PC-9 (cell line): ENCODE data around the gene BCKDHA. TPM values are rescaled to one million over a fixed set of nuclear protein-coding genes. Genes with fewer than 3 reads are reported as not detected.
"Not testable (repeated sequence)": the region's sequence is repeated elsewhere in the genome, so short reads cannot be mapped to it uniquely, and the experiment has no call there.

ENCODE experiments used
- BruUV-seq: library from RNA; stranded (reverse); fragments of 400-500 nt; replicated peaks from 2 replicates; lab custom pipeline; 2021; lab: Mats Ljungman, UMichigan
- CTCF ChIA-PET: fragments of 300-600 bp; sonication (Branson Sonifier 250); formaldehyde crosslinking; loops from one replicate; lab custom pipeline; 2022; ENCODE audit warnings: antibody characterized with exemption; lab: Charles Lee
- POLR2A ChIA-PET: fragments of 300-600 bp; sonication (Branson Sonifier 250); formaldehyde crosslinking; loops from one replicate; lab custom pipeline; 2022; ENCODE audit warnings: antibody characterized with exemption; ENCODE audit not compliant: unreplicated experiment; lab: Charles Lee
- DNase-seq, 2 experiments: peaks; one replicate each; pipeline versions ENCODE4 v3.0.0 to v3.0.0-alpha.2; 2015 to 2022; ENCODE audit warnings: mixed read lengths in 1 of 2
- H2AFZ ChIP-seq: fragments of 200-600 bp; sonication (generic); 2 replicates; pipeline ENCODE4 v1.8.1; 2017; ENCODE audit warnings: antibody characterized with exemption
- H3F3A ChIP-seq: fragments of 200-600 bp; sonication (generic); 2 replicates; pipeline ENCODE4 v1.8.1; 2017; ENCODE audit warnings: antibody characterized with exemption, mild to moderate bottlenecking, low read depth; ENCODE audit not compliant: insufficient read depth
- H3K27ac ChIP-seq: fragments of 200-600 bp; sonication (generic); 2 replicates; pipeline ENCODE4 v1.6.1; 2016; ENCODE audit warnings: mixed run types
- H3K27me3 ChIP-seq: fragments of 200-600 bp; sonication (generic); 2 replicates; pipeline ENCODE4 v1.6.1; 2016; ENCODE audit warnings: low read depth, mixed run types; ENCODE audit not compliant: insufficient read depth
- H3K36me3 ChIP-seq: fragments of 200-600 bp; sonication (generic); 2 replicates; pipeline ENCODE4 v1.6.1; 2016; ENCODE audit warnings: low read depth, mixed run types
- H3K4me1 ChIP-seq: fragments of 200-600 bp; sonication (generic); replicated peaks from 2 replicates; pipeline ENCODE4 v1.6.1; 2016; ENCODE audit warnings: mixed run types; ENCODE audit not compliant: insufficient read depth
- H3K4me2 ChIP-seq: fragments of 200-600 bp; sonication (generic); 2 replicates; pipeline ENCODE4 v1.6.1; 2017; ENCODE audit warnings: mixed run types
- H3K4me3 ChIP-seq: fragments of 200-600 bp; sonication (generic); 2 replicates; pipeline ENCODE4 v1.6.1; 2016; ENCODE audit warnings: mixed run types
- H3K79me2 ChIP-seq: fragments of 200-600 bp; sonication (generic); 2 replicates; pipeline ENCODE4 v1.6.1; 2017; ENCODE audit warnings: low read depth, mixed run types
- H3K9me2 ChIP-seq: fragments of 200-600 bp; sonication (generic); 2 replicates; pipeline ENCODE4 v1.8.1; 2017; ENCODE audit warnings: mild to moderate bottlenecking; ENCODE audit not compliant: insufficient read depth
- H3K9me3 ChIP-seq: fragments of 200-600 bp; sonication (generic); 2 replicates; pipeline ENCODE4 v1.8.1; 2016; ENCODE audit warnings: low read depth; ENCODE audit not compliant: insufficient read depth
- H4K20me1 ChIP-seq: fragments of 200-600 bp; sonication (generic); 2 replicates; pipeline ENCODE4 v1.8.1; 2017; ENCODE audit not compliant: insufficient read depth
- EZH2 ChIP-seq: fragments of 200-600 bp; sonication (generic); IDR thresholded peaks from 2 replicates; pipeline ENCODE4 v1.8.0; 2017; ENCODE audit warnings: antibody characterized with exemption, low read depth
- intact Hi-C: fragments of 100-400 bp; cut with micrococcal nuclease; formaldehyde crosslinking; loops from one replicate; pipeline ENCODE4 v1.10.0; 2022; ENCODE audit not compliant: unreplicated experiment
- total RNA-seq: library from RNA; stranded (reverse); gene quantifications from 2 replicates; pipeline ENCODE4 v1.2.3, GENCODE V29; 2021
- TF ChIP-seq, protein P1 (sequence below): fragments of 200-600 bp; sonication (generic); conservative IDR thresholded peaks from 2 replicates; pipeline ENCODE4 v1.6.1; 2017; ENCODE audit warnings: mixed run types, antibody characterized with exemption, mild to moderate bottlenecking, moderate library complexity

BCKDHA gene
- total RNA-seq, 1 experiment from 2014 or later: 26.3 TPM

DNA sequence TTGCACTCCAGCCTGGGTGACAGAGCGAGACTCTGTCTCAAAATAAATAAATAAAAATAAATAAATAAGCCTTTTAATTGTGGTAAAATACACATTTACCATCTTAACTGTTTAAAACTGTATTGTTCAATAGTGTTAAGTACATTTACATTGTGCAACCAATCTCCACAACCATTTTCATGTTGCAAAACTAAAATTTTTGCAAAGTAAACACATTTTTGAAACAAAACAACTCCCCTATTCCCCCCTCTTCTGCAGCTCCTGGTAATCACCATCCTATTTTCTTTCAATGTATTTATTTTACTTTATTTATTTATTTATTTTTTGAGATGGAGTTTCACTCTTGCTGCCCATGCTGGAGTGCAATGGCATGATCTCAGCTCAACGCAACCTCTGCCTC lies 27.8 kb upstream of the BCKDHA start:
- TF ChIP-seq, protein P1, sequence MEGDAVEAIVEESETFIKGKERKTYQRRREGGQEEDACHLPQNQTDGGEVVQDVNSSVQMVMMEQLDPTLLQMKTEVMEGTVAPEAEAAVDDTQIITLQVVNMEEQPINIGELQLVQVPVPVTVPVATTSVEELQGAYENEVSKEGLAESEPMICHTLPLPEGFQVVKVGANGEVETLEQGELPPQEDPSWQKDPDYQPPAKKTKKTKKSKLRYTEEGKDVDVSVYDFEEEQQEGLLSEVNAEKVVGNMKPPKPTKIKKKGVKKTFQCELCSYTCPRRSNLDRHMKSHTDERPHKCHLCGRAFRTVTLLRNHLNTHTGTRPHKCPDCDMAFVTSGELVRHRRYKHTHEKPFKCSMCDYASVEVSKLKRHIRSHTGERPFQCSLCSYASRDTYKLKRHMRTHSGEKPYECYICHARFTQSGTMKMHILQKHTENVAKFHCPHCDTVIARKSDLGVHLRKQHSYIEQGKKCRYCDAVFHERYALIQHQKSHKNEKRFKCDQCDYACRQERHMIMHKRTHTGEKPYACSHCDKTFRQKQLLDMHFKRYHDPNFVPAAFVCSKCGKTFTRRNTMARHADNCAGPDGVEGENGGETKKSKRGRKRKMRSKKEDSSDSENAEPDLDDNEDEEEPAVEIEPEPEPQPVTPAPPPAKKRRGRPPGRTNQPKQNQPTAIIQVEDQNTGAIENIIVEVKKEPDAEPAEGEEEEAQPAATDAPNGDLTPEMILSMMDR: no peak
- TF ChIP-seq EZH2: no peak
- Histone ChIP-seq H3K36me3 (no peaks in the 10 kb centered on the region), H3K79me2 (peaks cover 18% of the 10 kb centered on the region), H3K27me3 (no peaks in the 10 kb centered on the region), H3F3A (no peaks in the 10 kb centered on the region), H2AFZ (no peak overlapping the region), H3K4me3 (no peak overlapping the region), H3K27ac (no peak overlapping the region), H3K4me1 (peaks cover 14% of the 10 kb centered on the region), H4K20me1 (no peaks in the 10 kb centered on the region), H3K4me2 (no peak overlapping the region), H3K9me3 (no peaks in the 10 kb centered on the region), H3K9me2 (no peaks in the 10 kb centered on the region)
- intact Hi-C loops: no loop called here
- no TSS peak for BruUV-seq
- ChIA-PET POLR2A (no interaction called here), CTCF (no interaction called here)
- no peak for DNase-seq

GRCh38 chr19:41371119-41371518 lies 26.5 kb upstream of the BCKDHA start:
- H4K20me1 ChIP-seq, H3K4me1 ChIP-seq, H3K9me3 ChIP-seq, intact Hi-C loops, H3K4me3 ChIP-seq, H2AFZ ChIP-seq, CTCF ChIA-PET, H3K36me3 ChIP-seq, H3K4me2 ChIP-seq, H3F3A ChIP-seq, POLR2A ChIA-PET, H3K9me2 ChIP-seq, DNase-seq, H3K27me3 ChIP-seq, BruUV-seq, H3K27ac ChIP-seq: not testable (repeated sequence)
- H3K79me2 ChIP-seq: peaks cover 10% of the 10 kb centered on the region

DNA sequence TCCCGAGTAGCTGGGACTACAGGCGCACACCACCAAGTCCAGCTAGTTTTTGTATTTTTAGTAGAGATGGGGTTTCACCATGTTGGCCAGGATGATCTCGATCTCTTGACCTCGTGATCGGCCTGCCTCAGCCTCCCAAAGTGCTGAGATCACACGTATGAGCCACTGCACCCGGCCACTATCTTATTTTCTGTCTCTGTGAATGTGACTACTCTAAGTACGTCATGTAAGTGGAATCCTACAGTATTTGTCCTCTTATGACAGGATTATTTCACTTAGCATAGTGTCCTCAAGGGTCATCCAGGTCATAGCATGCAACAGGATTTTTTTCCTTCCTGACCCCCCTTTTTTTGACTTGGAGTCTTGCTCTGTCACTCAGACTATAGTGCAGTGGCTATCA lies 26.1 kb upstream of the BCKDHA start:
- no peak overlapping the region for H2AFZ ChIP-seq
- no peak for DNase-seq
- no peaks in the 10 kb centered on the region for H3K9me2 ChIP-seq
- H3K4me1 ChIP-seq: peaks cover 9% of the 10 kb centered on the region; the same call in 1 of the 2 replicates
- POLR2A ChIA-PET: no interaction called here
- H3K4me2 ChIP-seq: no peak overlapping the region
- H3K27ac ChIP-seq: no peak overlapping the region
- no peaks in the 10 kb centered on the region for H4K20me1 ChIP-seq
- H3K27me3 ChIP-seq: no peaks in the 10 kb centered on the region
- no peak overlapping the region for H3K4me3 ChIP-seq
- intact Hi-C loops: no loop called here
- no peaks in the 10 kb centered on the region for H3K9me3 ChIP-seq
- no TSS peak for BruUV-seq
- H3K36me3 ChIP-seq: no peaks in the 10 kb centered on the region
- CTCF ChIA-PET: no interaction called here
- no peaks in the 10 kb centered on the region for H3F3A ChIP-seq
- H3K79me2 ChIP-seq: peaks cover 6% of the 10 kb centered on the region
- no peak for TF ChIP-seq EZH2
- TF ChIP-seq, protein P1: no peak

DNA sequence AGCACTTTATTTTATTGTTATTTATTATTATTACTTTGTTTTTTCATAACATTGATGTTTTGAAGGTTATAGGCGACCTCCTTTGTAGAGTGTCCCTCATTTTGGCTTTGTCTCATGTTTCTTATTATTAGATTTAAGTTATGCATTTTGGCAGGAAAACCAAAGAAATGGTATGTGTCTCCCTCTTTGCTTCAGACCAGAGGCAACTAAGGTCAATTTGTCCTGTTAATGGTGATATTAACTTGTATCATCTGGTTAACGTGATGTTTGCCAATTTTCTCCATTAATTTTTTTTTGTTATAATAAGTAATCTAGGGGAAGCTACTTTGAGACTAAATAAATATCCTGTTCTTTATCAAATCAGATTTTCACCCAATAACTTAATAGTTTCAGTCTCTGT lies 25.1 kb upstream of the BCKDHA start:
- Histone ChIP-seq H4K20me1 (no peaks in the 10 kb centered on the region), H3K36me3 (no peaks in the 10 kb centered on the region), H3K27me3 (no peaks in the 10 kb centered on the region), H3K4me1 (peaks cover 7% of the 10 kb centered on the region; the same call in 1 of the 2 replicates), H2AFZ (no peak overlapping the region), H3K79me2 (no peaks in the 10 kb centered on the region), H3K27ac (no peak overlapping the region), H3K4me3 (no peak overlapping the region), H3K9me2 (no peaks in the 10 kb centered on the region), H3F3A (no peaks in the 10 kb centered on the region), H3K4me2 (no peak overlapping the region), H3K9me3 (no peaks in the 10 kb centered on the region)
- POLR2A ChIA-PET: no interaction called here
- no TSS peak for BruUV-seq
- no peak for DNase-seq
- no peak for TF ChIP-seq EZH2
- TF ChIP-seq, protein P1: no peak
- CTCF ChIA-PET: no interaction called here
- intact Hi-C loops: no loop called here
